ENCODE data around the gene ASXL2.
A peak's percentile ranks its signal among the peaks of the same experiment; 100 is the strongest.
"Not testable (repeated sequence)": the region's sequence is repeated elsewhere in the genome, so short reads cannot be mapped to it uniquely, and the experiment has no call there.

Gene ASXL2

GRCh38 chr2:25887624-25888242 is 9.4 kb upstream of the ASXL2 start:
- no peak for DNase-seq

GRCh38 chr2:25885933-25886332 is 7.6 kb upstream of the ASXL2 start:
- peak; percentile 60 for DNase-seq

- no peak for DNase-seq
These were observed 3.5 kb upstream of the ASXL2 start for GRCh38 chr2:25881764-25882163.

- DNase-seq = peak; percentile 59
These were observed 945 bp upstream of the ASXL2 start for GRCh38 chr2:25879133-25879730.

GRCh38 chr2:25877431-25878360 is 591 bp downstream of the ASXL2 start:
- peak; percentile 49 for DNase-seq

GRCh38 chr2:25872134-25872533 is 6.2 kb downstream of the ASXL2 start:
- no peak for DNase-seq

GRCh38 chr2:25867396-25868003 is 10.8 kb downstream of the ASXL2 start:
- DNase-seq = no peak

- DNase-seq = no peak
These were observed 21.9 kb downstream of the ASXL2 start for GRCh38 chr2:25856377-25856776.

- DNase-seq = no peak
These were observed 23.2 kb downstream of the ASXL2 start for GRCh38 chr2:25855065-25855464.

- no peak for DNase-seq
These were observed 23.7 kb downstream of the ASXL2 start for GRCh38 chr2:25854613-25855012.

- DNase-seq = no peak
These were observed 25.1 kb downstream of the ASXL2 start for GRCh38 chr2:25853038-25853638.

- peak; percentile 67 for DNase-seq
These were observed 26.4 kb downstream of the ASXL2 start for GRCh38 chr2:25851740-25852503.

GRCh38 chr2:25850400-25850799 is 27.9 kb downstream of the ASXL2 start:
- not testable (repeated sequence) for DNase-seq

GRCh38 chr2:25849350-25849749 is 28.9 kb downstream of the ASXL2 start:
- not testable (repeated sequence) for DNase-seq

GRCh38 chr2:25845843-25846505 is 32.3 kb downstream of the ASXL2 start:
- peak; percentile 75 for DNase-seq

GRCh38 chr2:25844089-25844488 is 34.2 kb downstream of the ASXL2 start:
- DNase-seq = peak; percentile 34

- DNase-seq = no peak
These were observed 36.1 kb downstream of the ASXL2 start for GRCh38 chr2:25842155-25842554.

- DNase-seq = no peak
These were observed 40.0 kb downstream of the ASXL2 start for GRCh38 chr2:25838152-25838756.

- DNase-seq = no peak
These were observed 42.4 kb downstream of the ASXL2 start for GRCh38 chr2:25835906-25836305.

- peak; percentile 31 for DNase-seq
These were observed 44.7 kb downstream of the ASXL2 start for GRCh38 chr2:25833566-25833965.

- DNase-seq = no peak
These were observed 45.4 kb downstream of the ASXL2 start for GRCh38 chr2:25832897-25833296.

Data from NCI-H226 (cell line).